HG03442 (cell line): ENCODE results near the gene TENM3.

Experiments used
- ATAC-seq: cut with Tn5 transposase; IDR thresholded peaks from one replicate; pipeline ENCODE4 v1.9.1; 2021; ENCODE audit warnings: mild to moderate bottlenecking, moderate library complexity; ENCODE audit not compliant: unreplicated experiment

TENM3 gene

DNA sequence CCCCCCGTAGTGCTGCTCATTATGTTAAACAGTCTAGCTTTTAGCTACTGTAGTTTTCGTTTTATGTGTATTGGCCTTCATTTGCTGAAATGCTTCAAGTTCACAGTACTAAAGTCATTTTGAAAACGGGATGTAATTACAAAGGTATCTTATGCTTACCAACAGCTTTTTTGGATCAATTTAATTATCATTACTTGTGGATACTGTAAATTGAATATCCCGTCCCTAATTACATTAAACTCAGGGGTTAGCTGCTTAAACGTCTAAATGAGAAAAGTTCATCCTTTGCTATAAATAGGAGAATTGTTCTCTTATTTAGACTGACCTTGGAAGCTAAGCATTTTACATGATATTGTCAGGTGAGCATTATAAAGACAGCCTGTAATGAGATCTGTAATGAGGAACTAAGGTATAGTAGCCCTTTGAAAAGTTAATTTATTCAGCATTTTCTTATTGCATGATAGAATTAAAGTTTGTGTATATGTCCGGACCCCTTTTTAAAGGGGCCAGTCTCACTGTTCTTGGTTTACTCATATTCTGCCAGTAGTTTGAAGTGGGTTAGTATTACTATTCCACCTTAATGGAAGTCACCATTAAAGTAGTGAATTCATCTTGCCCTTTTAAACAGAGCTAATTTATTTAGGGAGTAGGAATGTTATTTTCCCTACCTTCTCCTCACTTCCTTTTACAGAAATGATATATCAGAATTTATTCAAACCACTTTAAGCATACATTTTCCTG, 252.6 kb downstream of the TENM3 start:
- ATAC-seq, result no peak

DNA sequence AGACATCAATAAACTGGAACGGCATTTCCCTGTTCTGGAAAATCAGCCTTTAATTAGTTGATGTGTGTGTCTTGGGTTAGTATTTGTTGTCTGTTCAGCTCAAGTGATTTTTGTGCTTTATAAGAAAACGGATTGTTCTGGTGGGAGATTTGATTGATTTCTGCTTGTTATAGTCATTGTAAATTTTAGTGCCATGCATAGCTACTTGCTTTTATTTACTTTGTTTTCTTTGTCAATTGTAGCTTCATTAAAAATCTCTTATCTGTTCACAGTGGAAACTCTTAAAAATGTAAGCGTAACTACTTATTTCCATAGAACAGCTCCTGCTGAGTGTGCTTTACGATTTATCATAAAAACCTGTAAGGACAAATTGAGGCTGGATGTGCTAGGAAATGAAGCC, 253.2 kb downstream of the TENM3 start:
- no peak for ATAC-seq

DNA sequence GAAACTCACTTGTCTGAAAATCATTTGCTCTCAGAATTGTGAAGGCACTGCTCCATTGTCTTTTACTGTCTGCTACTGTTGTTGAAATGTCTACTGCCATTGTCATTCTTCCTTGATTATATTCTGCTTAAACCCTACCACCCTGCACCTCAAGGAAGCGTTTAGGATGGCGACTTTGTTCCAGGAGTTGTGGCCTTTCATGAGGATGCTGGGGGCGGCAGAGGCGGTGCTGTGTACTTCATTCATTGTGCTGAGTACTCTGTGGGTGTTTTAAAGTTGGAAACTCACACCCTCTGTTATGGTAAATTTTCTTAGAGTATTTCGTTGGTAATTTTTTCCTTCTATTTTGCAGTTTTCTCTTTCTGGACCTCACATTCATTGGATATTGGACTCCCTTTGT, 258.9 kb downstream of the TENM3 start:
- no peak for ATAC-seq

- no peak for ATAC-seq
Measured at GRCh38 chr4:182504463-182504862, 261.3 kb downstream of the TENM3 start.

GRCh38 chr4:182507805-182508204, 264.6 kb downstream of the TENM3 start:
- ATAC-seq, result no peak

- ATAC-seq, result no peak
Measured at GRCh38 chr4:182510836-182511235, 267.6 kb downstream of the TENM3 start.

- peak; percentile 70 for ATAC-seq
Measured at GRCh38 chr4:182513587-182514291, 270.5 kb downstream of the TENM3 start.

GRCh38 chr4:182518421-182518820, 275.2 kb downstream of the TENM3 start:
- no peak for ATAC-seq

DNA sequence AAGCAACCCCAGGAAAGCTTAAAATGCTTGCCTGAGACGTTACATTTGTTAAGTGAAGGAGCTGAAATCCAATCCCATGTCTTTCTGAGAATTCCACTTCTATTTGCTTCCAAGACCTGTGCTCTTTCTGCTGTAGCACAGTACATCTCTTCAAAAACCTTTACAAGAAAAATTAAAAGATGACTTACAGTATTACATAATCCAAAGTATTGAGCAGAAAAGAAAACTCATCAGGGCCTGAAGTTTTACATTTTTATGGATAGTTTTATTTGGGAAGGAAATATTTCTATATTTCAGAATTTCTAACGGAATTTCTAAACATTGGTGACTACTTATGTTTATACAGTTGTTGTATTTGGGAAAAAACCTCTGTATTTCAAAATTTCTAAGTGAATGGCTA, 276.3 kb downstream of the TENM3 start:
- no peak for ATAC-seq

- no peak for ATAC-seq
Measured at GRCh38 chr4:182521011-182521410, 277.8 kb downstream of the TENM3 start.

- no peak for ATAC-seq
Measured at GRCh38 chr4:182528819-182529218, 285.6 kb downstream of the TENM3 start.

GRCh38 chr4:182530451-182530850, 287.2 kb downstream of the TENM3 start:
- no peak for ATAC-seq

DNA sequence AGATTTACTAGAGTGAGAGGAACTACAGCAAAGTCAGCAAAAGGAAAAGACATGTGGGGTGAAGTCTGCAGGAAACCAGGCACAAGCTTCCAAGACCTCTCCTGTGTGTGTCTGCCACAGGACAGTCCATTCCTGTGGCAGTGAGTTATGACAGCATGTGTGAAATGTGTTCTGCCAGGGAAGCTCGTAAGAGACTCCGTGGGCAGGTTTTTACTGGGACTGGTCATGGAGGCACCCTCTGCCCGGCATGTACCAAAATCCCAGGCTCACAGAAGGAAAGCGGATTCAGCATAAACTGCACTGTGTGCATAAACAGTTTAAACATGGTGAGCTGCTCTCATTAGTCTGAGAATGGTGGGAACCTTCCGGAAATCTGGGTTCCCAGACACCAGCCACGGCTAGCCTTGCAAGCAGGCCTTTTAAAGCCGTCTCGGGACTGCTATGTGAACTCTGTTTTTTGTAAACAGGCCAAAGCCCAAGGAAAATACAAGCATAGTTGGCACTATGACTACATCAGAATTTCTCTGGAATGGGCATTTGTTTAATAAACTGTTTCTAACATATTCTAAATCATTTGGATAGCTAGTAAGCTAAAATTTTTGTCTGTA, 288.5 kb downstream of the TENM3 start:
- ATAC-seq, result no peak

DNA sequence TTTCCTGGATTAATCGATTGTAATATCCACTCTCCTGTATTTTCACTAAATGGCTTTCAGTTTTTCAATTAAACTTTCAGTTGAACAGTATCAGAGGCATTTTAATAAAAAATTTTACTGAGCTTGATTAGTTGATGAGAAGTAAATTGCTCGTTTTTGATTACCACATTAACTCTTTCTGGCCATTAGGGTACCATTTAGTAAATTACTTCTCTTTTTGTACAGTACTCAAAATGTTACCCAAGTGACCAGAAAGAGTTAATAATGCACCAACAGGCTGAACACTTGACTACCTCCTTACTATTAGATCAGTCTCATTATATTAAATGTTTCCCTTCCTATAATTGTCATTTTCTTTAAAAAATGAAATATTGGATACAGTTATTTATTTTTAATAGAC, 289.2 kb downstream of the TENM3 start:
- ATAC-seq, result no peak

DNA sequence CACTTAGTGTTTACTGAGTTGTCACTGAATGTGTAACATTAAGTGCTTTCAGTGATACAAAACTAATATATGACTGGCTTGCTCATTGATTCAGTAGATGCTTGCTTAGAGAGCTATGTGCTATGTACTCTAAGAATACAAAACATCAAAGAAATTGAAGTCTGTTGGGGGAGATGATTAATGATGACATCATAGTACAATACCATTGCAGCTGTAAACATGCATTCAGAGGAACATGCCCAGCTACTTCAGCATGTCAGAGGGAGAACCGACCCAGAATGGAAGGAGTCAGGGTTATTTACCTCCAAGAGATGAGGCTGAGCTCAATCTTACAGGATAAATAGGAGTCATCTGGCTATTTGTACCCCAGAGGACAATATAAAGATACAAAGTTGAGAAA, 290.8 kb downstream of the TENM3 start:
- ATAC-seq, result no peak

DNA sequence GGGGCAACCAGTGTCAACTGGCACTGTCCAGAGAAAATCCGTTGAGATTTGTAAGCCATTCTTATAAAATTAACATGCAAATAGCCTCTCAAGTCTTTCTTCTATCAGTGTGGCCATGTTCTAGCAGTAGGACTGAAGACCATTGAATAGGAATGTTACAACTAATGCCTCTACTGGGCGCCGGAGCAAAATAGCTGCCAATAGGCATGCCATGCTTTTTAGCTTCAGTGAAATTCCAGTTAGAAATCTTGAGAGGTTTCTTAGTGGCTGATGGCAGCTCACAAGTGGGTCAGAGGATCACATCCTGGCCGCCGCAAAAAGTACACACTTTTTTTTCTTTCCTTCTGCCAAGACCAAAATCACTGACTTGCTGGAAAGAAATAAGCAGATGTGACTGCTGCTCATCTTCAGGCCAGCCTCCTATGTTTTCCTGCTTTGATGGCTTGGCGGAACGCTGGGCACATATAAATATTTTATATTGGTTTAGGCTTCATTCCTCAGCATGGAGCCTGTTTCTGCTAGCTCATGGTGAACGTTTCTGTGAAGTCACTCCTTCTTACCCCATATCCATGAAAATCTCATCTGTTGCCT, 293.1 kb downstream of the TENM3 start:
- ATAC-seq, result no peak

DNA sequence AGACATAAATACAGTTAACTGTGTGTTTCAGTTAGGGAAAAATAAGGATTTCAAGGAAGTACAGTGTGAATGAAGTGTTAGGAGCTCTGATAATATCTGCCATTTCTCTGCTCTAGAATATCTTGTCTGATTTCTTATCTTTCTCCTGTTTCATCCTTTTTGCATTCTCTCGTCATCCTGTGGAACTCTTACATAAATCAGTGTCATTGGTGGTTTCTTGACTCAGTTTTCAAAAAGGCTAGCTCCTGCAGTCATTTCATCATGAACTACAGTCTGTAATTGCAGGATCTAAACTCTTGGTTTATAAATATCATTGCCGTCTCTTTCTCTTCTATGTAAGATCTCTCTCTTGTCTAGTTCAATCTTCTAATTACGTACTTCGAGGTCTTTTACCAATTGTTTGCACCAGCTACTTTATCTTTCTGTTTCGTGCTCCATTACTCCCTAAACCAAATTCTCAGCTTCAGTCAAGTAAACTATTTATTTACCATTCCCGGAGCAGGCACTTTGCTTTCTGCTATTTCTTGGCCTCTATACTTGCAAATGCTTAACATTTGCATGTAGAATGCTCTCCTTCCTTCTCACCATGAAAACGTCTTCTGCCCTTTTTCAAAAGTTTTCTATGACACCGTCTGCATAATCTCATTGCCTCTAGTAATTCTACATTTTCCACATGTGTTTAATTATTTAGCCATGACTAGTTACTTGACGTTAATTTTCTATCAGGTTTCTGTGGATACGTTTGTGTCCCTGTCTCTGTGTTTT, 294.0 kb downstream of the TENM3 start:
- no peak for ATAC-seq

GRCh38 chr4:182538031-182538430, 294.8 kb downstream of the TENM3 start:
- no peak for ATAC-seq

GRCh38 chr4:182540496-182540895, 297.3 kb downstream of the TENM3 start:
- no peak for ATAC-seq

DNA sequence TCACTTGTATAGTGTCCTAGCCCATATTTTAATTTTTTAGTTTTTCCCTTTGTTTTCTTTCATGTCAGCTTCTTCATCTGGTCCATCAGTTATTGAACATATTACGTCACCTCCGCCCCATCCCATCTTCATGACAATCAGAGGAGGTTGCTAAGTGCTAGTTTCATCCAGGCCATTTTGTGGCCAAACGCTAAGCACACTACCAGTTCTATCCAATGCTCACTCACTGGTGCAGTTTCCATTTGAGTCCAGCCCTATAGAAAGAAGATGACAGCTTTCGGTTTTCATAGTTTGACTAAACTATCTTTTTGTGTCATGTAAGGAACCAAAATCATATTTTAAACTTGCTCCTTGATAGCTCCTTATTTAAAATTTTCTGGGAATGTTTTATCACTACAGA, 304.2 kb downstream of the TENM3 start:
- ATAC-seq, result peak; percentile 100

DNA sequence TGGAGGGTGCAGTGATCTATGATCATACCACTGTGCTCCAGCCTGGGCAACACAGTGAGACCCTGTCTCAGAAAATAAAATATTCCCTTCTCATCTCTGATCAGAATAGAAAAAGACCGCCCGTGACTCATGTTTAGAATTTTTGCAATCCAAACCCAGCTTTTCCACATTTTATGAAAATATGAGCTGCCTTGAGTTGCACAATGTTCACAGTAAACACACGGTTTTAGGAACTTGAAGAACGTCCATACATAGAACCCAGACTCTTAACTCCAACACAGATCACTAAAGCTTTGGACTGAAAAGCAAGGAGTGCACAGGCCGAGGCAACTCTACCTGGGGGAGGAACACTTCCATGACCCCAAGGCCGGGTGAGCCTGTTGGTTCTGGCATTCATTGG, 305.0 kb downstream of the TENM3 start:
- no peak for ATAC-seq
